Transverse colon (tissue), 4 donors: ENCODE data around the gene PAIP1. TPM values are rescaled to one million over a fixed set of nuclear protein-coding genes. Genes with fewer than 3 reads are reported as not detected.

Experiments
- DNase-seq: peaks from one replicate; pipeline ENCODE4 v3.0.0-alpha.2; 2019
- H3K27ac ChIP-seq, 4 donors: fragments of 200-600 bp; sonication (generic); 2 replicates each; pipeline ENCODE4 v1.5.1; 2016 to 2018; ENCODE audit warnings: inconsistent platforms in 4 of 4
- H3K27me3 ChIP-seq: fragments of 200-600 bp; sonication (generic); 2 replicates; pipeline ENCODE4 v1.5.1; 2017; ENCODE audit warnings: inconsistent platforms
- H3K36me3 ChIP-seq, 4 donors: fragments of 200-600 bp; sonication (generic); 2 replicates each; pipeline ENCODE4 v1.5.1; 2017 to 2019; ENCODE audit warnings: inconsistent platforms in 4 of 4
- H3K4me1 ChIP-seq, 4 donors: fragments of 200-600 bp; sonication (generic); 2 replicates each; pipeline ENCODE4 v1.5.1; 2017 to 2020; ENCODE audit warnings: inconsistent platforms in 4 of 4
- H3K4me3 ChIP-seq, 4 donors: fragments of 200-600 bp; sonication (generic); 1 replicate in 1 of 4; 2 replicates in 3 of 4; pipeline versions ENCODE4 v1.5.1 to v1.6.1; 2017 to 2019; ENCODE audit warnings: inconsistent platforms in 4 of 4
- H3K9me3 ChIP-seq, 2 donors: fragments of 200-600 bp; sonication (generic); 2 replicates each; pipeline ENCODE4 v1.5.1; 2017 to 2019; ENCODE audit warnings: inconsistent platforms in 2 of 2
- EP300 ChIP-seq: sonication (generic); formaldehyde crosslinking; IDR thresholded peaks from one replicate; pipeline ENCODE4 v1.6.1; 2017; ENCODE audit warnings: antibody characterized with exemption, low read depth
- POLR2A ChIP-seq: fragments of 450-650 bp; IDR thresholded peaks from one replicate; pipeline ENCODE4 v1.6.1; 2016; ENCODE audit warnings: antibody characterized with exemption, mild to moderate bottlenecking, moderate library complexity
- POLR2AphosphoS5 ChIP-seq, 3 donors: sonication (generic); formaldehyde crosslinking; IDR thresholded peaks; one replicate each; pipeline ENCODE4 v1.6.1; 2016; ENCODE audit warnings: antibody characterized with exemption in 3 of 3
- WGBS, 2 donors: methylation state at CpG; one replicate each; pipeline ENCODE4 v1.1.5; 2018; ENCODE audit warnings: low coverage in 1 of 2; 5-methylcytosine and 5-hydroxymethylcytosine counted together
- in situ Hi-C, 4 donors: fragments of 200-750 bp; cut with MboI; loops; one replicate each; pipeline versions ENCODE4 v1.15.0 to v1.15.1; 2017; ENCODE audit warnings: low sequenced_read_pairs in 3 of 4, low pct_ligation_motif_present in 1 of 4, low pct_unique_long_range_greater_than_20kb in 1 of 4
- intact Hi-C: fragments of 100-400 bp; cut with DNase I; formaldehyde crosslinking; loops from one replicate; pipeline ENCODE4 v1.15.1; 2023; ENCODE audit warnings: low total_unique reads
- total RNA-seq, 4 donors: library from RNA; depleted of rRNA; stranded (reverse); fragments of >200 nt; gene quantifications; one replicate each; pipeline ENCODE4 v1.1.0, GENCODE V29; 2016
- TF ChIP-seq, protein P1 (sequence below), 5 experiments: fragments of 200-600 bp in 3 of 5; fragments of 450-650 bp in 2 of 5; sonication (generic) in 3 of 5; IDR thresholded peaks; 1 replicate in 2 of 5; 2 replicates in 3 of 5; pipeline ENCODE4 v1.5.1; 2016 to 2017; ENCODE audit warnings: antibody characterized with exemption in 5 of 5, inconsistent platforms in 3 of 5, mild to moderate bottlenecking in 2 of 5, moderate library complexity in 1 of 5

PAIP1 gene
- total RNA-seq, 4 donors from 2014 or later: 17.1 to 61.4 (median 46.3) TPM

DNA sequence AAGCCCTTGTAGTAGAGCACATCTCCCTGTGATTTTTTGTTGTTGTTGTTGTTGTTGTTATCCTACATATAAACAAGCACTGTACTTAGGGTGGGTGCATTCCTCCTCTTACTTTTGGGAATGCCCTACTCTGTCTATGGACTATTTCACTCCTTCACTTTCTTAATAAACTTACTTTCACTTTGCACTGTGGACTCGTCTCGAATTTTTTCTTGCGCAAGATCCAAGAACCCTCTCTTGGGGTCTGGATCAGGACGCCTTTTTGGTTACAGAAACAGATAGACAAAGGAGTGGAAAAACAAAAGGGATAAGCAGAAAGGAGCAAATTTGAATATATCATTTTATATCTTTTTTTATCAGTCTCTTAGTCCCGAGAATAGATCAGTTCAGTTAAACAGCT lies 14.4 kb upstream of the PAIP1 start:
- intact Hi-C loops (no loop called here), in situ Hi-C loops (no loop called here)
- Histone ChIP-seq H3K4me1 (peaks cover 0 to 8% (median 0%) of the 10 kb centered on the region in 4 donors), H3K36me3 (no peaks in the 10 kb centered on the region), H3K4me3 (peak overlapping the region in 1 of 4 donors; percentile 12), H3K9me3 (no peaks in the 10 kb centered on the region), H3K27ac (peak overlapping the region; percentile 45 to 75 (median 58)), H3K27me3 (no peaks in the 10 kb centered on the region)
- no peak for DNase-seq
- 68 to 76% methylated on average over 5 of the region's 5 CpGs for WGBS, 2 donors
- no peak for TF ChIP-seq POLR2AphosphoS5 (IDR thresholded peaks at IDR 0.05)
- TF ChIP-seq, protein P1, sequence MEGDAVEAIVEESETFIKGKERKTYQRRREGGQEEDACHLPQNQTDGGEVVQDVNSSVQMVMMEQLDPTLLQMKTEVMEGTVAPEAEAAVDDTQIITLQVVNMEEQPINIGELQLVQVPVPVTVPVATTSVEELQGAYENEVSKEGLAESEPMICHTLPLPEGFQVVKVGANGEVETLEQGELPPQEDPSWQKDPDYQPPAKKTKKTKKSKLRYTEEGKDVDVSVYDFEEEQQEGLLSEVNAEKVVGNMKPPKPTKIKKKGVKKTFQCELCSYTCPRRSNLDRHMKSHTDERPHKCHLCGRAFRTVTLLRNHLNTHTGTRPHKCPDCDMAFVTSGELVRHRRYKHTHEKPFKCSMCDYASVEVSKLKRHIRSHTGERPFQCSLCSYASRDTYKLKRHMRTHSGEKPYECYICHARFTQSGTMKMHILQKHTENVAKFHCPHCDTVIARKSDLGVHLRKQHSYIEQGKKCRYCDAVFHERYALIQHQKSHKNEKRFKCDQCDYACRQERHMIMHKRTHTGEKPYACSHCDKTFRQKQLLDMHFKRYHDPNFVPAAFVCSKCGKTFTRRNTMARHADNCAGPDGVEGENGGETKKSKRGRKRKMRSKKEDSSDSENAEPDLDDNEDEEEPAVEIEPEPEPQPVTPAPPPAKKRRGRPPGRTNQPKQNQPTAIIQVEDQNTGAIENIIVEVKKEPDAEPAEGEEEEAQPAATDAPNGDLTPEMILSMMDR (IDR thresholded peaks at IDR 0.05): no peak
- TF ChIP-seq POLR2A: no peak
- no peak for TF ChIP-seq EP300

DNA sequence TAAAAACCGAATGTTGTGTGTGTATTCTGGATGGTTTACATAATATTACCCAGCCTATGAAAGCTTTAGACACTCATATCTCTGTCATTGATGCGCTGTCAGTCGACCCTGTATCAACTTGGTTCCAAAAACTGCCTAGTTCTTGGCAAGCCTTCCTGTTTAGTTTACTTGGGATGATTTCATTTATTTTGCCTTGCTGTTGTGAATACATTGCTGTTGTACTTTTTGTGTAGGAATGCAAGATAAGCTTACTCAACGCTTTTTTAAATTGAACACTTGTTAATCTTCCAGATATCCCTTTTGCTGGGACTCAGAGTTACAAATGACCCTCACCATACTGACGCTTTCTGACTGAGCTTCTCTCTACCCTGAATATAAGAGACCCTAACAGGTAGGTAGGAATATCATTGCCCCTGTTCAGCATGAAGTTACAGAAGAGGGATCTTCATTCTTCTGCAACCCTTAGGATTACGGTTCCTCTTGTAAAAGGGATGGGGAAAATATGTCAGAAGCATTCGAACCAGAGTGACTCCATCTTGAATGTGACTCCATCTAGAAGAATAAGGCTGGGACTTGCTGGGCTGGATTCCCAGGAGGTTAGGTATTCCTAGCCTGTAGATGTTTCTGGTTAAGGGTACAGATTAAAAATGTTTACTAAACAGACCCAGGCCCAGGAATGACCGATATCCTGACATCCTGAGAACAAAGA lies 13.7 kb upstream of the PAIP1 start:
- in situ Hi-C loops (no loop called here), intact Hi-C loops (no loop called here)
- no peaks in the 10 kb centered on the region for H3K36me3 ChIP-seq
- H3K4me3 ChIP-seq: no peak overlapping the region
- H3K9me3 ChIP-seq: no peaks in the 10 kb centered on the region
- H3K4me1 ChIP-seq: peaks cover 0 to 8% (median 0%) of the 10 kb centered on the region in 4 donors
- TF ChIP-seq, protein P1 (IDR thresholded peaks at IDR 0.05): no peak
- TF ChIP-seq POLR2A (no peak), POLR2AphosphoS5 (IDR thresholded peaks at IDR 0.05) (no peak), EP300 (no peak)
- DNase-seq: no peak
- H3K27ac ChIP-seq: peak overlapping the region; percentile 45 to 75 (median 58)
- no peaks in the 10 kb centered on the region for H3K27me3 ChIP-seq
- WGBS, 2 donors: 84 to 89% methylated on average over 8 of the region's 8 CpGs

DNA sequence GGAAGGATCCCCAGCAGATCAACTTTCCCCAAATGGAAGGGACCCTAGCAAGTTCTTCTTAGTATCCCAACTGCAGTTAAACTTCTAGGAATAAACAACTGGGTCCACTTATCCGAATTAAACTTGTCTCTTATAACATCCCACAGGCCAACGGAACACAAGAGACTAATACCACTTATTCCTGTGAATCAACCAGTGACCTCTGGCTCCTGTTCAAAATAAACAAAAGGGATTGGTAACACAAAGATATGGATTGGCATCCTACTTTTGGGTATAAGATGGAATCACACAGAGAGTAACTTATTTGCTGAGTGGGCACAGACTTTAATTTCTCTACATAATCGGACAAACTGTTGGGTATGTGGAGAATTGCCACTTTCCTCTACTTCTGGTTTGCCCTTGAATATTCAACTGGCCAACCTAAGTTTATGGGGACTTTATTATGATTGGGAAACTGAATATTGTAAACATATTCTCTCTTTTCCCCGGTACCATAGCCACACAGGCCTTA lies 12.4 kb upstream of the PAIP1 start:
- intact Hi-C loops (no loop called here), in situ Hi-C loops (no loop called here)
- 60 to 88% methylated on average over 3 to 4 of the region's 4 CpGs for WGBS, 2 donors
- Histone ChIP-seq H3K27me3 (no peaks in the 10 kb centered on the region), H3K4me3 (no peak overlapping the region), H3K4me1 (peaks cover 0 to 8% (median 0%) of the 10 kb centered on the region in 4 donors), H3K9me3 (no peaks in the 10 kb centered on the region), H3K36me3 (no peaks in the 10 kb centered on the region), H3K27ac (no peak overlapping the region)
- TF ChIP-seq EP300 (no peak), POLR2AphosphoS5 (IDR thresholded peaks at IDR 0.05) (no peak), POLR2A (no peak)
- TF ChIP-seq, protein P1 (IDR thresholded peaks at IDR 0.05): no peak
- DNase-seq: no peak

- intact Hi-C loops (no loop called here), in situ Hi-C loops (no loop called here)
- DNase-seq: no peak
- Histone ChIP-seq H3K4me3 (no peak overlapping the region), H3K9me3 (no peaks in the 10 kb centered on the region), H3K27me3 (no peaks in the 10 kb centered on the region), H3K36me3 (no peaks in the 10 kb centered on the region), H3K27ac (no peak overlapping the region), H3K4me1 (peaks cover 0 to 8% (median 0%) of the 10 kb centered on the region in 4 donors)
- TF ChIP-seq POLR2AphosphoS5 (IDR thresholded peaks at IDR 0.05) (no peak), POLR2A (no peak), EP300 (no peak)
- TF ChIP-seq, protein P1 (IDR thresholded peaks at IDR 0.05): no peak
- 74 to 78% methylated on average over 2 to 3 of the region's 3 CpGs for WGBS, 2 donors
These were observed 11.1 kb upstream of the PAIP1 start for GRCh38 chr5:43567967-43568366.
